ENCODE measurements around the gene DAND5.

GRCh38 chr19:12990853-12991252 lies 21.5 kb downstream of the DAND5 start:
- TF ChIP-seq ZNF274 (IDR thresholded peaks at IDR 0.05; ENCODE audit: low read depth, low read length) (no peak), YY1 (IDR thresholded peaks at IDR 0.05; ENCODE audit: insufficient read depth, insufficient read length) (no peak)

All from NT2/D1 (cell line).